Spleen (tissue), 11 donors: Measurements from ENCODE around the gene BLM. TPM values are rescaled to one million over a fixed set of nuclear protein-coding genes. Genes with fewer than 3 reads are reported as not detected.

Experiments
- DNase-seq: peaks from one replicate; pipeline ENCODE4 v3.0.0-alpha.2; 2020
- H3K27ac ChIP-seq, 8 donors: fragments of 200-600 bp; sonication (generic) in 7 of 8; 1 replicate in 4 of 8; 2 replicates in 4 of 8; pipeline versions ENCODE4 v1.5.0 to v1.8.0; 2016 to 2021; ENCODE audit warnings: inconsistent platforms in 4 of 8, mild to moderate bottlenecking in 4 of 8, moderate library complexity in 1 of 8
- H3K27me3 ChIP-seq, 7 donors: fragments of 200-600 bp; sonication (generic) in 6 of 7; replicated peaks in 1 of 7; 1 replicate in 4 of 7; 2 replicates in 3 of 7; pipeline versions ENCODE4 v1.5.0 to v1.8.0; 2016 to 2021; ENCODE audit warnings: inconsistent platforms in 3 of 7, mild to moderate bottlenecking in 1 of 7
- H3K36me3 ChIP-seq, 6 donors: fragments of 200-600 bp; sonication (generic) in 5 of 6; 1 replicate in 4 of 6; 2 replicates in 2 of 6; pipeline versions ENCODE4 v1.5.0 to v1.8.0; 2016 to 2021; ENCODE audit warnings: inconsistent platforms in 2 of 6
- H3K4me1 ChIP-seq, 6 donors: fragments of 200-600 bp; sonication (generic) in 5 of 6; 1 replicate in 3 of 6; 2 replicates in 3 of 6; pipeline versions ENCODE4 v1.5.0 to v1.8.0; 2016 to 2021; ENCODE audit warnings: inconsistent platforms in 3 of 6
- H3K4me3 ChIP-seq, 8 donors: fragments of 200-600 bp; sonication (generic) in 7 of 8; 1 replicate in 4 of 8; 2 replicates in 4 of 8; pipeline versions ENCODE4 v1.5.0 to v1.8.0; 2016 to 2021; ENCODE audit warnings: inconsistent platforms in 4 of 8, mild to moderate bottlenecking in 4 of 8, moderate library complexity in 2 of 8
- H3K9me3 ChIP-seq, 8 donors: fragments of 200-600 bp; sonication (generic) in 7 of 8; 1 replicate in 4 of 8; 2 replicates in 4 of 8; pipeline versions ENCODE4 v1.5.0 to v1.8.0; 2016 to 2021; ENCODE audit warnings: inconsistent platforms in 4 of 8
- POLR2A ChIP-seq, 3 donors: fragments of 450-650 bp; IDR thresholded peaks; one replicate each; pipeline ENCODE4 v1.5.1; 2017; ENCODE audit warnings: antibody characterized with exemption in 3 of 3, mild to moderate bottlenecking in 1 of 3
- POLR2AphosphoS5 ChIP-seq, 3 donors: sonication (generic); formaldehyde crosslinking; IDR thresholded peaks; one replicate each; pipeline ENCODE4 v1.5.1; 2017; ENCODE audit warnings: antibody characterized with exemption in 3 of 3
- WGBS, 5 donors: extraction: QIAGEN DNeasy Blood & Tissue Kit in 3 of 5; methylation state at CpG; one replicate each; pipeline versions ENCODE4 v1.1.5 to v1.1.7; 2013 to 2018; 5-methylcytosine and 5-hydroxymethylcytosine counted together
- intact Hi-C: fragments of 100-400 bp; cut with DNase I; formaldehyde crosslinking; loops from one replicate; pipeline ENCODE4 v1.15.0; 2023; ENCODE audit warnings: low total_unique reads
- polyA plus RNA-seq, 3 donors: library from polyadenylated mRNA; stranded (reverse); fragments of 200-250 nt; gene quantifications; one replicate each; pipeline ENCODE4 v1.2.1, GENCODE V29; 2013
- total RNA-seq, 7 donors: library from RNA; depleted of rRNA in 3 of 7; stranded (reverse); fragments of >200 nt in 3 of 7; fragmentation: NEBNext Ultra II Directional in 4 of 7; extraction: Animal tissue kit (Norgen Biotek cat#: 25700) in 4 of 7; gene quantifications; one replicate each; pipeline versions ENCODE4 v1.1.0 to v1.2.1, GENCODE V29; 2016 to 2021
- TF ChIP-seq, protein P1 (sequence below), 11 experiments: fragments of 200-600 bp in 7 of 11; fragments of 450-650 bp in 4 of 11; sonication (generic) in 4 of 11; IDR thresholded peaks in 8 of 11; conservative IDR thresholded peaks in 3 of 11; 1 replicate in 7 of 11; 2 replicates in 4 of 11; pipeline versions ENCODE4 v1.4.0 to v1.8.0; 2016 to 2021; ENCODE audit warnings: antibody characterized with exemption in 11 of 11, inconsistent platforms in 4 of 11, mild to moderate bottlenecking in 1 of 11
- donor health status: healthy with polysubstance abuse.
- donor health status: DM: no; HTN: no; CAD: no; lungs with moderate emphysema.
- donor health status: DM: no; HTN: no; CAD: no.
- donor health status: Bipolar disorder and iron deficiency.
- donor health status: healthy.
- donor health status: DM: no; HTN: no; CAD: no.
- donor health status: DM: yes; HTN: yes; CAD: no.

The BLM gene
- total and polyA plus RNA-seq, 10 donors: 5.8 to 12.0 (median 7.3) TPM

- no peaks in the 10 kb centered on the region for H3K9me3 ChIP-seq
- no peaks in the 10 kb centered on the region for H3K36me3 ChIP-seq
- peaks cover 5 to 81% (median 34%) of the 10 kb centered on the region in 6 donors for H3K4me1 ChIP-seq
- intact Hi-C loops: no loop called here
- no peak for DNase-seq
- H3K27ac ChIP-seq: peak overlapping the region in 4 of 8 donors; percentile 13 to 82 (median 74)
- H3K27me3 ChIP-seq: no peaks in the 10 kb centered on the region
- H3K4me3 ChIP-seq: no peak overlapping the region
- TF ChIP-seq, protein P1, sequence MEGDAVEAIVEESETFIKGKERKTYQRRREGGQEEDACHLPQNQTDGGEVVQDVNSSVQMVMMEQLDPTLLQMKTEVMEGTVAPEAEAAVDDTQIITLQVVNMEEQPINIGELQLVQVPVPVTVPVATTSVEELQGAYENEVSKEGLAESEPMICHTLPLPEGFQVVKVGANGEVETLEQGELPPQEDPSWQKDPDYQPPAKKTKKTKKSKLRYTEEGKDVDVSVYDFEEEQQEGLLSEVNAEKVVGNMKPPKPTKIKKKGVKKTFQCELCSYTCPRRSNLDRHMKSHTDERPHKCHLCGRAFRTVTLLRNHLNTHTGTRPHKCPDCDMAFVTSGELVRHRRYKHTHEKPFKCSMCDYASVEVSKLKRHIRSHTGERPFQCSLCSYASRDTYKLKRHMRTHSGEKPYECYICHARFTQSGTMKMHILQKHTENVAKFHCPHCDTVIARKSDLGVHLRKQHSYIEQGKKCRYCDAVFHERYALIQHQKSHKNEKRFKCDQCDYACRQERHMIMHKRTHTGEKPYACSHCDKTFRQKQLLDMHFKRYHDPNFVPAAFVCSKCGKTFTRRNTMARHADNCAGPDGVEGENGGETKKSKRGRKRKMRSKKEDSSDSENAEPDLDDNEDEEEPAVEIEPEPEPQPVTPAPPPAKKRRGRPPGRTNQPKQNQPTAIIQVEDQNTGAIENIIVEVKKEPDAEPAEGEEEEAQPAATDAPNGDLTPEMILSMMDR (IDR thresholded peaks at IDR 0.05 in 8 of 11, conservative IDR thresholded peaks at IDR 0.05 in 3 of 11): no peak
- no peak for TF ChIP-seq POLR2A (IDR thresholded peaks at IDR 0.05)
- no peak for TF ChIP-seq POLR2AphosphoS5 (IDR thresholded peaks at IDR 0.05)
- 79 to 94% (median 92%) methylated on average over 7 of the region's 7 CpGs for WGBS, 5 donors
These were observed 143.3 kb downstream of the BLM start for GRCh38 chr15:90860450-90860849.

DNA sequence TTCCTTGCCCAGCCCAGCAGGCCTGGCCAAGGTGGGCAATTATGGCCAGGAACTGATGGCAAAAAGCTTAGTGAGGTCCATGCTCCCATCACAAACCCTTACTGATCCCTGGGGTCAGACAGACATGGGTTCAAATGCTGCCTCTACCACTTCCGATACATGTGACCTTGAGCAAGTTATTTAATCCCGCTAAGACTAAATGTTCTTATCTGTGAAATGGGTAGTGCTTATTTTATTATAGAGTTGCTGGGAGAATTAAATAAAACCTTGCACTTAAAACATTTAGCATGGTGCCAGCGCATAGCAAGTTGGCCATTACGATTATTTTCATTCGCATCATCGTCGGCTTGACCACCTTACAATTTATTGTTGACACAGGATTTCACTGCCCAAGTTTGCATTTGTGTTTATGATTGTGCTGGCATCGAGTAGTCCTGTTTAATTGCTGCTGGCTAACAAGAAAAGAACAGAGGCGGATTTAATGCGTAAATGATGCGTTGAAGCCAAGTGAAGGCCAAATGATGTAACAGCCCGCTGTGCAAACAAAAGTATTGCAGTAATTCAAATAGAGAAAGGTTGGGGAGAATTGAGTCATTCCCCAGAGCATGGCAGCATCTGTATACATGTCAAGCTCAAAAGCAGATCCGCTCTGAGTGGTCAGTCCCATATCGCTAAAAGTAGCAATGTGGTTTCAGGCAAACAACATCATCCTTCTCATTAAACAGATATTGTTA, 144.0 kb downstream of the BLM start:
- no peak for DNase-seq
- H3K27ac ChIP-seq: peak overlapping the region in 4 of 8 donors; percentile 13 to 82 (median 74)
- WGBS, 5 donors: 73 to 90% (median 83%) methylated on average over 14 of the region's 14 CpGs

GRCh38 chr15:90862487-90862886, 145.3 kb downstream of the BLM start:
- Histone ChIP-seq H3K27me3 (no peaks in the 10 kb centered on the region), H3K36me3 (no peaks in the 10 kb centered on the region), H3K4me1 (peaks cover 0 to 60% (median 16%) of the 10 kb centered on the region in 6 donors), H3K9me3 (no peaks in the 10 kb centered on the region), H3K27ac (peak overlapping the region in 5 of 8 donors; percentile 46 to 86 (median 77)), H3K4me3 (no peak overlapping the region)
- no peak for DNase-seq
- intact Hi-C loops: no loop called here
- 90 to 96% (median 93%) methylated on average over 6 of the region's 6 CpGs for WGBS, 5 donors
- TF ChIP-seq, protein P1 (IDR thresholded peaks at IDR 0.05 in 8 of 11, conservative IDR thresholded peaks at IDR 0.05 in 3 of 11): no peak
- TF ChIP-seq POLR2A (IDR thresholded peaks at IDR 0.05) (no peak), POLR2AphosphoS5 (IDR thresholded peaks at IDR 0.05) (no peak)

More for the DNA sequence above, 144.0 kb downstream of the BLM start:
- Histone ChIP-seq H3K9me3 (no peaks in the 10 kb centered on the region), H3K36me3 (no peaks in the 10 kb centered on the region), H3K27me3 (no peaks in the 10 kb centered on the region), H3K4me1 (peaks cover 5 to 74% (median 30%) of the 10 kb centered on the region in 6 donors), H3K4me3 (no peak overlapping the region)
- intact Hi-C loops: no loop called here
- TF ChIP-seq POLR2A (IDR thresholded peaks at IDR 0.05) (no peak), POLR2AphosphoS5 (IDR thresholded peaks at IDR 0.05) (no peak)
- TF ChIP-seq, protein P1 (IDR thresholded peaks at IDR 0.05 in 8 of 11, conservative IDR thresholded peaks at IDR 0.05 in 3 of 11): no peak

GRCh38 chr15:90862964-90863778, 146.0 kb downstream of the BLM start:
- intact Hi-C loops: no loop called here
- peaks cover 0 to 58% (median 15%) of the 10 kb centered on the region in 6 donors for H3K4me1 ChIP-seq
- no peak overlapping the region for H3K4me3 ChIP-seq
- peak; percentile 79 for DNase-seq
- 48 to 78% (median 69%) methylated on average over 4 to 5 of the region's 5 CpGs for WGBS, 5 donors
- peak overlapping the region in 7 of 8 donors; percentile 39 to 86 (median 73) for H3K27ac ChIP-seq
- H3K27me3 ChIP-seq: no peaks in the 10 kb centered on the region
- no peaks in the 10 kb centered on the region for H3K36me3 ChIP-seq
- no peaks in the 10 kb centered on the region for H3K9me3 ChIP-seq
- TF ChIP-seq POLR2A (IDR thresholded peaks at IDR 0.05) (no peak), POLR2AphosphoS5 (IDR thresholded peaks at IDR 0.05) (peak in 1 of 3 donors; percentile 31)
- TF ChIP-seq, protein P1 (IDR thresholded peaks at IDR 0.05 in 8 of 11, conservative IDR thresholded peaks at IDR 0.05 in 3 of 11): no peak
